ENCODE data around the gene DNM1L. TPM values are rescaled to one million over a fixed set of nuclear protein-coding genes. Genes with fewer than 3 reads are reported as not detected.
"Not testable (repeated sequence)": the region's sequence is repeated elsewhere in the genome, so short reads cannot be mapped to it uniquely, and the experiment has no call there.

DNM1L gene
- total RNA-seq, 3 donors from 2014 or later (not counting 1 experiment from before 2014, with no cell fraction given), result 69.2 to 84.9 (median 81.0) TPM

- Histone ChIP-seq H3K4me1 (ENCODE audit: control insufficient read depth, insufficient read depth, low read length) (no peaks in the 10 kb centered on the region), H3K36me3 (ENCODE audit: control insufficient read depth, insufficient read depth, low read length) (no peaks in the 10 kb centered on the region), H3K4me3 (ENCODE audit: low read length) (no peak overlapping the region), H3K27ac (ENCODE audit: low read length) (no peak overlapping the region), H3K9me3 (ENCODE audit: control insufficient read depth, insufficient read depth, low read length) (no peaks in the 10 kb centered on the region), H3K27me3 (ENCODE audit: control insufficient read depth, insufficient read depth, low read length) (no peaks in the 10 kb centered on the region)
- DNase-seq (no peak), ATAC-seq (no peak)
- Mint-ChIP-seq H3K27me3 (ENCODE audit: low read depth in 2 of 2) (no peaks in the 10 kb centered on the region), H3K27ac (no peak overlapping the region), H3K4me1 (peaks cover 25 to 39% of the 10 kb centered on the region in 2 donors), H3K9me3 (no peaks in the 10 kb centered on the region), H3K36me3 (no peaks in the 10 kb centered on the region), H3K4me3 (no peak overlapping the region)
- intact Hi-C loops (cut with micrococcal nuclease), result no loop called here
- WGBS (ENCODE audit: insufficient coverage), result 80% methylated on average over 1 of the region's 1 CpG
- no peak for TF ChIP-seq CTCF (IDR thresholded peaks at IDR 0.05)
These were observed 18.3 kb downstream of the DNM1L start for GRCh38 chr12:32697445-32697844.

GRCh38 chr12:32698285-32698684 is 19.2 kb downstream of the DNM1L start:
- Mint-ChIP-seq H3K27me3 (ENCODE audit: low read depth in 2 of 2) (no peaks in the 10 kb centered on the region), H3K9me3 (no peaks in the 10 kb centered on the region), H3K4me3 (no peak overlapping the region), H3K36me3 (no peaks in the 10 kb centered on the region), H3K27ac (no peak overlapping the region), H3K4me1 (peaks cover 17 to 30% of the 10 kb centered on the region in 2 donors)
- no peak overlapping the region for H3K4me3 ChIP-seq (ENCODE audit: low read length)
- TF ChIP-seq CTCF (IDR thresholded peaks at IDR 0.05), result no peak
- ATAC-seq (no peak), DNase-seq (no peak)
- H3K36me3 ChIP-seq (ENCODE audit: control insufficient read depth, insufficient read depth, low read length), result no peaks in the 10 kb centered on the region
- H3K4me1 ChIP-seq (ENCODE audit: control insufficient read depth, insufficient read depth, low read length), result no peaks in the 10 kb centered on the region
- H3K27ac ChIP-seq (ENCODE audit: low read length), result no peak overlapping the region
- H3K9me3 ChIP-seq (ENCODE audit: control insufficient read depth, insufficient read depth, low read length), result no peaks in the 10 kb centered on the region
- intact Hi-C loops (cut with micrococcal nuclease), result no loop called here
- no peaks in the 10 kb centered on the region for H3K27me3 ChIP-seq (ENCODE audit: control insufficient read depth, insufficient read depth, low read length)
- WGBS (ENCODE audit: insufficient coverage), result 85% methylated on average over 1 of the region's 2 CpGs

GRCh38 chr12:32699437-32699836 is 20.3 kb downstream of the DNM1L start:
- H3K4me3 ChIP-seq (ENCODE audit: low read length); H3K36me3 ChIP-seq (ENCODE audit: control insufficient read depth, insufficient read depth, low read length); H3K4me3 Mint-ChIP-seq; H3K36me3 Mint-ChIP-seq; H3K27ac ChIP-seq (ENCODE audit: low read length); H3K27ac Mint-ChIP-seq; H3K9me3 Mint-ChIP-seq; H3K4me1 ChIP-seq (ENCODE audit: control insufficient read depth, insufficient read depth, low read length); ATAC-seq; H3K27me3 Mint-ChIP-seq (ENCODE audit: low read depth in 2 of 2); H3K9me3 ChIP-seq (ENCODE audit: control insufficient read depth, insufficient read depth, low read length); DNase-seq; intact Hi-C loops (cut with micrococcal nuclease); H3K27me3 ChIP-seq (ENCODE audit: control insufficient read depth, insufficient read depth, low read length): not testable (repeated sequence)
- H3K4me1 Mint-ChIP-seq, result peaks cover 9 to 22% of the 10 kb centered on the region in 2 donors
- 81% methylated on average over 7 of the region's 8 CpGs for WGBS (ENCODE audit: insufficient coverage)

- Mint-ChIP-seq H3K36me3 (no peaks in the 10 kb centered on the region), H3K27ac (no peak overlapping the region), H3K9me3 (no peaks in the 10 kb centered on the region), H3K4me3 (no peak overlapping the region), H3K27me3 (ENCODE audit: low read depth in 2 of 2) (no peaks in the 10 kb centered on the region), H3K4me1 (peaks cover 11 to 22% of the 10 kb centered on the region in 2 donors)
- Histone ChIP-seq H3K9me3 (ENCODE audit: control insufficient read depth, insufficient read depth, low read length) (no peaks in the 10 kb centered on the region), H3K4me1 (ENCODE audit: control insufficient read depth, insufficient read depth, low read length) (no peaks in the 10 kb centered on the region), H3K36me3 (ENCODE audit: control insufficient read depth, insufficient read depth, low read length) (peaks cover 6% of the 10 kb centered on the region), H3K4me3 (ENCODE audit: low read length) (no peak overlapping the region), H3K27me3 (ENCODE audit: control insufficient read depth, insufficient read depth, low read length) (no peaks in the 10 kb centered on the region), H3K27ac (ENCODE audit: low read length) (no peak overlapping the region)
- DNase-seq, result no peak
- intact Hi-C loops (cut with micrococcal nuclease), result no loop called here
- no peak for TF ChIP-seq CTCF (IDR thresholded peaks at IDR 0.05)
- no peak for ATAC-seq
These were observed 23.4 kb downstream of the DNM1L start for GRCh38 chr12:32702473-32702872.

Data from natural killer cell (primary cell).